LNCaP clone FGC (cell line): Measurements from ENCODE around the gene GATD1.

Experiments used
- DNase-seq: peaks from one replicate; pipeline ENCODE4 v3.0.0-alpha.2; 2011; ENCODE audit warnings: low read depth
- H3K4me3 ChIP-seq: 2 replicates; pipeline ENCODE4 v1.5.1; 2011; ENCODE audit warnings: mild to moderate bottlenecking, low read depth, low read length, control low read depth
- TF ChIP-seq, protein P1 (sequence below): IDR thresholded peaks from 2 replicates; pipeline ENCODE4 v1.5.1; 2012; ENCODE audit warnings: mild to moderate bottlenecking; ENCODE audit not compliant: control insufficient read depth, insufficient read depth; ENCODE audit errors: extremely low read depth

Gene GATD1

GRCh38 chr11:823441-824291 is 46.4 kb upstream of the GATD1 start:
- TF ChIP-seq, protein P1, sequence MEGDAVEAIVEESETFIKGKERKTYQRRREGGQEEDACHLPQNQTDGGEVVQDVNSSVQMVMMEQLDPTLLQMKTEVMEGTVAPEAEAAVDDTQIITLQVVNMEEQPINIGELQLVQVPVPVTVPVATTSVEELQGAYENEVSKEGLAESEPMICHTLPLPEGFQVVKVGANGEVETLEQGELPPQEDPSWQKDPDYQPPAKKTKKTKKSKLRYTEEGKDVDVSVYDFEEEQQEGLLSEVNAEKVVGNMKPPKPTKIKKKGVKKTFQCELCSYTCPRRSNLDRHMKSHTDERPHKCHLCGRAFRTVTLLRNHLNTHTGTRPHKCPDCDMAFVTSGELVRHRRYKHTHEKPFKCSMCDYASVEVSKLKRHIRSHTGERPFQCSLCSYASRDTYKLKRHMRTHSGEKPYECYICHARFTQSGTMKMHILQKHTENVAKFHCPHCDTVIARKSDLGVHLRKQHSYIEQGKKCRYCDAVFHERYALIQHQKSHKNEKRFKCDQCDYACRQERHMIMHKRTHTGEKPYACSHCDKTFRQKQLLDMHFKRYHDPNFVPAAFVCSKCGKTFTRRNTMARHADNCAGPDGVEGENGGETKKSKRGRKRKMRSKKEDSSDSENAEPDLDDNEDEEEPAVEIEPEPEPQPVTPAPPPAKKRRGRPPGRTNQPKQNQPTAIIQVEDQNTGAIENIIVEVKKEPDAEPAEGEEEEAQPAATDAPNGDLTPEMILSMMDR, result no peak
- no peak for DNase-seq
- H3K4me3 ChIP-seq, result peak overlapping the region; percentile 37

GRCh38 chr11:821512-822371 is 44.5 kb upstream of the GATD1 start:
- no peak for DNase-seq

GRCh38 chr11:820655-821511 is 43.6 kb upstream of the GATD1 start:
- peak overlapping the region; percentile 80 for H3K4me3 ChIP-seq
- no peak for DNase-seq
- TF ChIP-seq, protein P1, result no peak

More at GRCh38 chr11:821512-822371, 44.5 kb upstream of the GATD1 start:
- H3K4me3 ChIP-seq, result no peak overlapping the region
- TF ChIP-seq, protein P1, result no peak

GRCh38 chr11:819943-820649 is 42.8 kb upstream of the GATD1 start:
- H3K4me3 ChIP-seq, result peak overlapping the region; percentile 80
- TF ChIP-seq, protein P1, result no peak
- peak; percentile 91 for DNase-seq

DNA sequence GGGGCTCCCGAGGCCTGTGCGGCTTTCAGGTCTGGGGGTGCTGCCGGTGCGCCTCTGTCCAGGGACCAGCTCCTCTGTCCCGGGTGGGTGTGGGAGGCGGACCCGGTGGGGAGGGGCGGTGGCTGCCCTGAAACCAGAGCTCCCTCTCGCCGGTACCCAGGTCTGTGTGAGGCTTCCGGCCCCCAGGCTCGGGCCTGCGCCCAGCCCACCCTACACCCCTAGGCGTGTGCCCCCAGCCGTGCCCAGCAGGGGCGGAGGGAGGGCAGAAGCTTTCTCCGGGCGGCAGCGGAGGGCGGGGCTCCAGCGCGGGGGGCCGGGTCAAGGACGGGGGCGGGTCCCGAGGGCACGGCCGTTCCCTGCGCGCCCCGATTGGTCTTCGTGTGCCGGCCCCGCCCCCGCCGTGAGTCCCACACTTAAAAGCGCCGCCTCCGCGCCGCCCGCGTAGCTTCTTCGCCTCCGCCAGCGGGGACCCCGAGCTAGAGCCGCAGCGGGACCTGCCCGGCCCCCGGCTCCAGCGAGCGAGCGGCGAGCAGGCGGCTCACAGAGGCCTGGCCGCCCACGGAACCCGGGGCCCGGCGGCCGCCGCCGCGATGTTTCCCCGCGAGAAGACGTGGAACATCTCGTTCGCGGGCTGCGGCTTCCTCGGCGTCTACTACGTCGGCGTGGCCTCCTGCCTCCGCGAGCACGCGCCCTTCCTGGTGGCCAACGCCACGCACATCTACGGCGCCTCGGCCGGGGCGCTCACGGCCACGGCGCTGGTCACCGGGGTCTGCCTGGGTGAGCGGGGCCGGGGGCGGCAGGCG is 42.0 kb upstream of the GATD1 start:
- TF ChIP-seq, protein P1, result no peak
- no peak for DNase-seq
- H3K4me3 ChIP-seq, result peak overlapping the region; percentile 80
